ENCODE measurements around the gene COBL.

DNA sequence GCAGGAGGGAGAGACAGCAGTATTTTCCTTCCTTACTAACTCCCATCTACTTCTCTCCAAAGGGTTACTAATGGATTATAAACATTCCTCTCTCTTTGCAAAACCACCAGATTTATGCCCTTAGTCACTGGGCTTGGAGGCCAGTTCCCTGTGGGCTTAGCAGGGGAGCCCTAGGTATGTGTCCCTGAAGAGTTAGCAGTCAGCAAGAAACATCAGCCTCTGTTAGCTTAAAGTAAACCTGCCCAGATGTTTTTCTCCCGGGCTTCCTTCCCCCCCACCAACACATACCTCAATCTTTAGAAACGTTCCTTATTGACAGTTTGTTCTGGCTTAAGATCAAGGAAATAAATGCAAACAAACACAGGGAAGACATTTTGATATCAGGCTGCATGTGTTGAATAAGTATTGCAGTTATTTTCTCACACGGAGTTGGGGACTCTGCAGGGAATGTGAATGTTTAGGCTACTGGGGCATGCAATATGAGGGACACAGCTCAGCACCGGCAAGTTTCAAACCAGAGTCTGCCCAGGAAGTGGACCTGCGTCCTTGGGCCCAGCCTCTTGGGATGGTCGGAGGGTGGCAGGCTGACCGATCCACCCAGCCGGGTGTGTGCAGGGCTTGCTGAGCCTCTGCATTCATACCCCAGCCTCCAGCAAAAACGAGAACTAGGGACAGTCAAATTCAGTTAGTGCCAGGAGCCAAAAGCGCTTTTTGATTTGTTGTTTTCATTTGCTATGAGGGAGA, 281.9 kb downstream of the COBL start:
- TF ChIP-seq CTCF (IDR thresholded peaks at IDR 0.05) (no peak), POLR2AphosphoS5 (IDR thresholded peaks at IDR 0.05) (no peak), EP300 (IDR thresholded peaks at IDR 0.05) (no peak), POLR2A (IDR thresholded peaks at IDR 0.05) (no peak)

Measured in suprapubic skin (tissue), 4 donors.